ENCODE data around the gene FIGNL2.

DNA sequence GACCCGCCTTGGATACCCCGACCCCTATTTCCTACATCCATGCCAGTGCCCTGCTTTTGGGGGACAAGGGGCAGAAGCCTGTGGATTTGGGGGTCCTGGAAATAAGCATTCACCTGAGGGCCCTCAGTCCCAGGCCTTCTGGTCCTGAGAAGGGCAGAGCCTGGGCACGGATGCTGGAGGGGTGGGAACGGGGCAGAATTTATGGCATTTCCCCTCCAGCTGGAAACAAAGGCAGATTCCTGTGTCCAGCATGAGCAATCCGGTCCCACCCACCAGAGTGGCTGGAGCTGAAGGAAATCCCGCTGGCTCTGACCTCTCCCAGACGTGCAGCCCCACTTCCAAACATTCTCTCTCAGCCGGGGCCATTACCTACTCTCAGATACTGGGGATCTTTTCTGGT is 48.7 kb upstream of the FIGNL2 start:
- TF ChIP-seq POLR2A (IDR thresholded peaks at IDR 0.05): no peak
- TF ChIP-seq, protein P1, sequence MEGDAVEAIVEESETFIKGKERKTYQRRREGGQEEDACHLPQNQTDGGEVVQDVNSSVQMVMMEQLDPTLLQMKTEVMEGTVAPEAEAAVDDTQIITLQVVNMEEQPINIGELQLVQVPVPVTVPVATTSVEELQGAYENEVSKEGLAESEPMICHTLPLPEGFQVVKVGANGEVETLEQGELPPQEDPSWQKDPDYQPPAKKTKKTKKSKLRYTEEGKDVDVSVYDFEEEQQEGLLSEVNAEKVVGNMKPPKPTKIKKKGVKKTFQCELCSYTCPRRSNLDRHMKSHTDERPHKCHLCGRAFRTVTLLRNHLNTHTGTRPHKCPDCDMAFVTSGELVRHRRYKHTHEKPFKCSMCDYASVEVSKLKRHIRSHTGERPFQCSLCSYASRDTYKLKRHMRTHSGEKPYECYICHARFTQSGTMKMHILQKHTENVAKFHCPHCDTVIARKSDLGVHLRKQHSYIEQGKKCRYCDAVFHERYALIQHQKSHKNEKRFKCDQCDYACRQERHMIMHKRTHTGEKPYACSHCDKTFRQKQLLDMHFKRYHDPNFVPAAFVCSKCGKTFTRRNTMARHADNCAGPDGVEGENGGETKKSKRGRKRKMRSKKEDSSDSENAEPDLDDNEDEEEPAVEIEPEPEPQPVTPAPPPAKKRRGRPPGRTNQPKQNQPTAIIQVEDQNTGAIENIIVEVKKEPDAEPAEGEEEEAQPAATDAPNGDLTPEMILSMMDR (IDR thresholded peaks at IDR 0.05 in 4 of 5, conservative IDR thresholded peaks at IDR 0.05 in 1 of 5): no peak
